Stimulated activated CD4-positive, alpha-beta T cell treated with anti-CD3 and anti-CD28 coated beads, Interleukin-2, amount 100 ng/mL, for 48 hours (primary cell): ENCODE results near the gene CDY2A.
"Not testable (repeated sequence)": the region's sequence is repeated elsewhere in the genome, so short reads cannot be mapped to it uniquely, and the experiment has no call there.

Experiments
- DNase-seq, 2 donors: peaks; one replicate each; pipeline ENCODE4 v3.0.0-alpha.2; 2020

Gene CDY2A

GRCh38 chrY:18025487-18025886 lies at the start of gene CDY2A:
Gene CDY2A (plus strand): TSS chrY:18025787. CDS start chrY:18026115, 328 bp downstream.
- DNase-seq, result not testable (repeated sequence)

GRCh38 chrY:17997586-17997985 lies 28.0 kb upstream of the CDY2A start:
- not testable (repeated sequence) for DNase-seq

- DNase-seq, result not testable (repeated sequence)
Observed at GRCh38 chrY:17998266-17998665, 27.3 kb upstream of the CDY2A start.

GRCh38 chrY:18023897-18024296 lies 1.7 kb upstream of the CDY2A start:
- not testable (repeated sequence) for DNase-seq

GRCh38 chrY:18028845-18029244 lies 3.3 kb downstream of the CDY2A start:
- not testable (repeated sequence) for DNase-seq

- DNase-seq, result not testable (repeated sequence)
Observed at GRCh38 chrY:18030178-18030577, 4.6 kb downstream of the CDY2A start.

- not testable (repeated sequence) for DNase-seq
Observed at GRCh38 chrY:18034100-18034814, 8.7 kb downstream of the CDY2A start.

- not testable (repeated sequence) for DNase-seq
Observed at GRCh38 chrY:18034864-18035263, 9.3 kb downstream of the CDY2A start.

- DNase-seq, result not testable (repeated sequence)
Observed at GRCh38 chrY:18044990-18045389, 19.4 kb downstream of the CDY2A start.

GRCh38 chrY:18048149-18049040 lies 22.8 kb downstream of the CDY2A start:
- DNase-seq, result not testable (repeated sequence)

GRCh38 chrY:18049061-18049460 lies 23.5 kb downstream of the CDY2A start:
- DNase-seq, result not testable (repeated sequence)

GRCh38 chrY:18056473-18056872 lies 30.9 kb downstream of the CDY2A start:
- not testable (repeated sequence) for DNase-seq

GRCh38 chrY:18073464-18073863 lies 47.9 kb downstream of the CDY2A start:
- DNase-seq, result not testable (repeated sequence)
